ENCODE measurements around the gene SEMA4D. TPM values are rescaled to one million over a fixed set of nuclear protein-coding genes. Genes with fewer than 3 reads are reported as not detected.
A peak's percentile ranks its signal among the peaks of the same experiment; 100 is the strongest.

Gene SEMA4D
- total RNA-seq, 1 donor from 2014 or later, result 12.3 TPM

DNA sequence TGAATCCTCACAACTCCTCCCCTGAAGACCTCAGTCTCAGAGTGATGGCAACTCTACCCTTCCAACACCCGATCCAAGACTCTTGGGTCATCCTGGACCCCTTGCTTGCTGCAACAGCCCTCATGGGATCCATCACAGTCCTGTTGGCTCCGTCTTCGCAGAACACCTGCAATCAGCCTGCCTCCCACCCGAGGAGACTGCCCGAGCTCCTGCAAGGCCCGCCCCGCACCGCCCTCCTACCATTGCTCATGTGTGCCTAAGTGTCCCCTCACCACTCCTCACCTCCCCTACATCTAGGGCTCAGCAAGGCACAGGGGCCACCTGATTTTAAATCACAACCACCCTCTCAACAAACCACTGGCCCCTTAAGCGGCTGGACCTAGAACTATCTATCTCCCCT lies 5.3 kb downstream of the SEMA4D start:
- TF ChIP-seq CTCF (conservative IDR thresholded peaks at IDR 0.05; ENCODE audit: low read depth, low read length), result no peak
- H3K4me3 ChIP-seq (ENCODE audit: low read depth, low read length), result no peak overlapping the region
- no peak for DNase-seq (ENCODE audit: low read depth)

DNA sequence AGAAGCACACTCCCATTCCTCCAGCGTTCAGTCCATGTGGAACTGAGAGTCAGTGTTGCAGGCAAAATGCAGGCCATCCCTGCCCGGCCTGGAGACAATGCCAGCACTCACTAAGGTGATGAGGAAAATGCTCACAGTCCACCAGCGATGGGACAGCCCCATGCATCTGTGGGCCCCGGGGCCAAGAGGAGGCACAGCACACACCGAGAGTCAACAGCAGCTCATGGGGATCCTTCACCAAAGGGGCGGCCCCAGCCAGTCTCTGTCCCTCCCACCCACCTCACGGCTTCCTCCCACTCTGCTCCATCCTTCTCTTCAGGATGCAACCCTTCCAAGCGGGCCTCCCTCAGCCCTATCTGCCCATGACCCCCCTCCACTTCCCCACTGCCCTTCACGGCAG lies 6.2 kb downstream of the SEMA4D start:
- no peak overlapping the region for H3K4me3 ChIP-seq (ENCODE audit: low read depth, low read length)
- TF ChIP-seq CTCF (conservative IDR thresholded peaks at IDR 0.05; ENCODE audit: low read depth, low read length), result no peak
- no peak for DNase-seq (ENCODE audit: low read depth)

GRCh38 chr9:89489548-89490530 lies 8.1 kb downstream of the SEMA4D start:
- DNase-seq (ENCODE audit: low read depth), result no peak
- TF ChIP-seq CTCF (conservative IDR thresholded peaks at IDR 0.05; ENCODE audit: low read depth, low read length), result no peak
- no peak overlapping the region for H3K4me3 ChIP-seq (ENCODE audit: low read depth, low read length)

DNA sequence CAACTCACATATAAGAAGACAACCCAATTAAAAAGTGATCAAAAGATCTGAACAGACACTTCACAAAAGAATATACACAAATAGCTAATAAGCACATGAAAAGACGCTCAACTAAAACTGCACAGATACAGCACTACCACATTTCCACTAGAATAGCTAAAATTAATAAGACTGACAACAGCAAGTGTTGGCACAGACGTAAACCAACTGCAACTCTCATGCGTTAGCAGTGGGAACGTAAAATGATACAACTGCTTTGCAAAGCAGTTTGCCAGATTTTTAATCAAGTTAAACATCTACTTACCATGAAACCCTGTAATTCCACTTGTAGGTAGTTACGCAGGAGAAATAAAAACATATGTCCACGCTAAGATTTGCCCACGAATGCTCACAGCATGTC lies 9.0 kb downstream of the SEMA4D start:
- no peak overlapping the region for H3K4me3 ChIP-seq (ENCODE audit: low read depth, low read length)
- no peak for TF ChIP-seq CTCF (conservative IDR thresholded peaks at IDR 0.05; ENCODE audit: low read depth, low read length)
- DNase-seq (ENCODE audit: low read depth), result no peak

- H3K4me3 ChIP-seq (ENCODE audit: low read depth, low read length), result peak overlapping the region; percentile 11
- TF ChIP-seq CTCF (conservative IDR thresholded peaks at IDR 0.05; ENCODE audit: low read depth, low read length), result no peak
- peak; percentile 45 for DNase-seq (ENCODE audit: low read depth)
Observed at GRCh38 chr9:89488131-89488530, 9.8 kb downstream of the SEMA4D start.

DNA sequence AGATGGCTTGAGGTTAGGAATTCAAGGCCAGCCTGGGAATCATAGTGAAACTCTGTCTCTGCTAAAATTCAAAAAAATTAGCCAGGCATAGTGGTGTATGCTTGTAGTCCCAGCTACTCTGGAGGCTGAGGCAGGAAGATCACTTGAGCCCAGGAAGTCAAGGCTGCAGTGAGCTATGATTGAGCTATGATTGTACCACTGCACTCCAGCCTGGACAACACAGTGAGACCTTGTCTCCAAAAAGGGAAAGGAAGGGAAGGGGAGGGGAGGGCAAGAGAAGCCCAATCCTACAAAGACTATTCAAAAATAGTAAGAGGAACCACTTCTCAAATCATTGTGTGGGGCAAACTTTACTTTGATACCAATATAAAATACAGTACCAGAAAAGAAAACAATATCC lies 11.2 kb downstream of the SEMA4D start:
- H3K4me3 ChIP-seq (ENCODE audit: low read depth, low read length), result no peak overlapping the region
- DNase-seq (ENCODE audit: low read depth), result no peak
- no peak for TF ChIP-seq CTCF (conservative IDR thresholded peaks at IDR 0.05; ENCODE audit: low read depth, low read length)

All from epithelial cell of proximal tubule (primary cell).